ENCODE results near the gene MAN2C1.

GRCh38 chr15:75410196-75410595, 41.8 kb upstream of the MAN2C1 start:
- TF ChIP-seq CTCF (tag by site-specific recombination; IDR thresholded peaks at IDR 0.05) (no peak), REST (tag by site-specific recombination; IDR thresholded peaks at IDR 0.05) (no peak), ZNF777 (tag by site-specific recombination; IDR thresholded peaks at IDR 0.05; ENCODE audit: borderline replicate concordance) (no peak), ZNF302 (tag by site-specific recombination; IDR thresholded peaks at IDR 0.05; ENCODE audit: low read depth) (no peak), ATF2 (tag by site-specific recombination; IDR thresholded peaks at IDR 0.05; ENCODE audit: low read depth) (no peak), SCRT2 (tag by site-specific recombination; IDR thresholded peaks at IDR 0.05) (no peak), ZNF23 (tag by site-specific recombination; IDR thresholded peaks at IDR 0.05; ENCODE audit: borderline replicate concordance) (no peak)
